CMK (cell line): ENCODE measurements around the gene PLSCR3.

Experiments used
- DNase-seq: peaks from one replicate; pipeline ENCODE4 v3.0.0-alpha.2; 2010; ENCODE audit warnings: low read depth

The PLSCR3 gene

DNA sequence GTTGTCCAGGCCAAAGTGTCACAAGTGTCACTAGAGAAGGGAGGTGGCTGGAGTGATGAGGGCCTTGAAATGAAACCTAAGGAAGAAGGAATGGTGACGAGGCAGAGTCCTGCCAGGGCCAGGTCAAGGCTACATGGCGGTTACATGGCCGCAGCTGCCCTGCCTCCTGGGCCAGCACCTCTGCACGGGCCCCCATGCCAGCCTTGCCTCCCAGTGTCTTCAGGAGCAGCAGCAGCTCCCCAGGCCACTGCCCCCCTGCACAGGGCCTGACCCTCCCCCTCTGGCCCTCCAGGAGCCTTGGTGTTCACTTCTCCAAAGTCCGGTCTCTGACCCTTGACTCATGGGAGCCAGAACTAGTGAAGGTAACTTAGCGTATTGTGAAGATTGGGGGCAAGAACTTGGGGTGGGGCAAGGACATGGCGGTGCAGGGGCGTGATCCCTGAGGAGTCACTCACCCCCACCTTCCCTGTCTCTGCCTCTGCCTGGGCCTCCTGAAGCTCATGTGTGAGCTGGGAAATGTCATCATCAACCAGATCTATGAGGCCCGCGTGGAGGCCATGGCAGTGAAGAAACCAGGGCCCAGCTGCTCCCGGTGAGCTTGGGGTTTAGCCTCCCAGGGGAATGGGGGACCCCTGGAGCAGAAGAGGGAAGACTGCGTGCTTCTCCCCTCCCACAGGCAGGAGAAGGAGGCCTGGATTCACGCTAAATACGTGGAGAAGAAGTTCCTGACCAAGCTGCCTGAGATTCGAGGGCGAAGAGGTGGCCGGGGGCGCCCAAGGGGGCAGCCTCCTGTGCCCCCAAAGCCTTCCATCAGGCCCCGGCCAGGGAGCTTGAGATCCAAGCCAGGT, 46.5 kb downstream of the PLSCR3 start:
- no peak for DNase-seq

GRCh38 chr17:7346761-7347614, 47.3 kb downstream of the PLSCR3 start:
- no peak for DNase-seq

GRCh38 chr17:7343250-7343649, 51.1 kb downstream of the PLSCR3 start:
- no peak for DNase-seq

GRCh38 chr17:7341842-7342241, 52.5 kb downstream of the PLSCR3 start:
- DNase-seq: no peak

DNA sequence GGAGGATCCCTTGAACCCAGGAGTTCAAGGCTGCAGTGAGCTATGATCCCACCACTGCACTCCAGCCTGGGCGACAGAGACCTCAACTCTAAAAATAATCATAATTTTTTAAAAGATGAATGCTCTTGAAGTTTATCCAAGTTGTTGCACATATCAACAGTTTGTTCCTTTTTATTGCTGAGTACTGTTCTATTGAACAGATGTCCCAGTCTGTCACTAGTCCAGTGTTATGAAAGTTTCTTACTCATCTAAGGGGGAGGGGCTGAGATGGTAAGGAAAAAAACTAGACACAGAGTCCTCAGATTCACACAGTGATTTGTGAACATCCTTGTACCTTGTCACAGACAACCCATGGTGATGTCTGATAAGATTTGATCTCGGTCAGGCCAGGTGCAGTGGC, 54.1 kb downstream of the PLSCR3 start:
- DNase-seq: no peak
